Measurements from ENCODE around the gene RTL10. TPM values are rescaled to one million over a fixed set of nuclear protein-coding genes. Genes with fewer than 3 reads are reported as not detected.
"Not testable (repeated sequence)": the region's sequence is repeated elsewhere in the genome, so short reads cannot be mapped to it uniquely, and the experiment has no call there.

The RTL10 gene
- total RNA-seq, 1 donor from 2014 or later: 24.1 TPM

DNA sequence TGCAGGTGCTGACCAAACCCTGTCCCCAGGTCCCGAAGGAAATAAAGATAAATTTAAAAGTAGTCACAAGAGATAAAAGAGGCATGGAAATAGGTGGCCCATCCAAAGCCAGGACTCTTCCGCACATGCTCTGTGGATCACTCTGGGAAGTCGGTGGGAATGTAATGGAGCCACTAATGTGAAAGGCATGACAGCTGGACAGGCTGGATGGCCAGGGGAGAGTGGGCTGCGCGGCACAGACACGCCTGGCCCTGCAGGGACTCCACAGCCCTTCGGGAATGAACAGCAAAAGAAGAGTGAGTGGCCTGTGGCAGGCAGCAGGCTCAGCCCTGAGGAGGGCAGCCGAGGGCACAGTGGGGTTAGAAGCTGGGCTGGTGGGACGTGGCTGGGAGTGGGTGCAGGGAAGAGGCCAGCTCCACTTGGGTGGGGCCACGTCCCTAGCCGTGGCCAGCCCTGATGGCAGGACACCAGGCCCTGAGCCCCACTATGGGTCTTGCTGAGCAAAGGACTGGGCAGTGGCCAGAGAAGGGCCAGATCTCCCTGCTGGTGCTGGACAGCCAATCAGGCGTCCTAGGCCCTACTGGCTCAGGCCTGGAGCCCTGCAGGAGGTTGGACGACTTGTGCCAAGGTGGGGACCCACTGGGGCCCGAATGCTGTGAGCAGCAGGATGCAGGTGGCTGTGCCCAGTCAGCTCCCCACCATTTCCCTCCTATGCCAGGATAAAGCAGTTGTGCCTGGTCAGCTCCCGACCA lies 31.3 kb upstream of the RTL10 start:
- DNase-seq (ENCODE audit: low spot score): no peak
- intact Hi-C loops (cut with micrococcal nuclease): no loop called here
- no peaks in the 10 kb centered on the region for H3K36me3 Mint-ChIP-seq (ENCODE audit: low read depth)
- no peak overlapping the region for H3K27ac Mint-ChIP-seq
- peaks cover 25% of the 10 kb centered on the region for H3K4me1 Mint-ChIP-seq (ENCODE audit: low read depth)
- no peaks in the 10 kb centered on the region for H3K9me3 Mint-ChIP-seq
- H3K4me3 Mint-ChIP-seq: no peak overlapping the region
- peaks cover 2% of the 10 kb centered on the region for H3K27me3 Mint-ChIP-seq (ENCODE audit: insufficient read depth)

DNA sequence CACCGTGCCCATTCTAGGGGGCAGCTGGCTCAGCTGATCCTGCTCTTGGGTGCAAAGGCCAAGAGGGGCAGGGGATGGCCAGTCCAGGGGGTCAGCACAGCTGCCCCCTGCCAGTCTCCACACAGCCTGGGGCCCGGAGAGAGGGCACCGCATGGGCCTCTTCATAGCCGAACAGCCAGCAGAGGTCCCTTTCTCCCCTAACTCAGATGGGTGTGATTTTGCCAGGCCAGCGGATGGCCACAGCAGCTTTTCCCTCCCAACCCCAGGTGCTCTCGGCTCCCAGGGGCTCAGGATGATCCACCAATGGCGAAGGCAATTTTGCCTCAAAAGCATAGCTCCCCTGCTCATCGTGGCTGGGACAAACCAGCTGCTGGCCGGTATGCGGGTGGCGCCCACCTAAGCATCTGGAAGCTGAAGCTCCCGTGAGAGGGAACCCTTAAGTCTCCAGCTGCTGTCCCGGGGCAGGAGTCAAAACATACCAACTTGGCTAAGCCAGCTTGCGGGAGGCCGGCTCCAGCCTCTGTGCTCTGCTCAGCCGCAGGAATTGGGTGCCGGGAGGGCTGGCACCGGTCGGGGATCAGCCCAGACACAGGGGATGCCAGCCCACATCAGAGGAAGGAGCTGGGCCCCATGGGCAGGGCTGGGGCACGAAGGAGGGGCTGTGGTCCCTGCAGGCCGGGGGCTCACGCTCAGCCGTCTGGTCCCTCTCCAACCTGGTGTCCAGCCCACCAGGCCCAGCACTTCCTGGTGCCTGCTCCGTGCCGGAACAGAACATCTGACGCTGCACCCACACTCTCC lies 30.5 kb upstream of the RTL10 start:
- H3K4me3 Mint-ChIP-seq: no peak overlapping the region
- H3K4me1 Mint-ChIP-seq (ENCODE audit: low read depth): peaks cover 16% of the 10 kb centered on the region
- H3K9me3 Mint-ChIP-seq: no peaks in the 10 kb centered on the region
- no peak for DNase-seq (ENCODE audit: low spot score)
- no peaks in the 10 kb centered on the region for H3K36me3 Mint-ChIP-seq (ENCODE audit: low read depth)
- H3K27ac Mint-ChIP-seq: no peak overlapping the region
- peaks cover 2% of the 10 kb centered on the region for H3K27me3 Mint-ChIP-seq (ENCODE audit: insufficient read depth)
- intact Hi-C loops (cut with micrococcal nuclease): no loop called here

DNA sequence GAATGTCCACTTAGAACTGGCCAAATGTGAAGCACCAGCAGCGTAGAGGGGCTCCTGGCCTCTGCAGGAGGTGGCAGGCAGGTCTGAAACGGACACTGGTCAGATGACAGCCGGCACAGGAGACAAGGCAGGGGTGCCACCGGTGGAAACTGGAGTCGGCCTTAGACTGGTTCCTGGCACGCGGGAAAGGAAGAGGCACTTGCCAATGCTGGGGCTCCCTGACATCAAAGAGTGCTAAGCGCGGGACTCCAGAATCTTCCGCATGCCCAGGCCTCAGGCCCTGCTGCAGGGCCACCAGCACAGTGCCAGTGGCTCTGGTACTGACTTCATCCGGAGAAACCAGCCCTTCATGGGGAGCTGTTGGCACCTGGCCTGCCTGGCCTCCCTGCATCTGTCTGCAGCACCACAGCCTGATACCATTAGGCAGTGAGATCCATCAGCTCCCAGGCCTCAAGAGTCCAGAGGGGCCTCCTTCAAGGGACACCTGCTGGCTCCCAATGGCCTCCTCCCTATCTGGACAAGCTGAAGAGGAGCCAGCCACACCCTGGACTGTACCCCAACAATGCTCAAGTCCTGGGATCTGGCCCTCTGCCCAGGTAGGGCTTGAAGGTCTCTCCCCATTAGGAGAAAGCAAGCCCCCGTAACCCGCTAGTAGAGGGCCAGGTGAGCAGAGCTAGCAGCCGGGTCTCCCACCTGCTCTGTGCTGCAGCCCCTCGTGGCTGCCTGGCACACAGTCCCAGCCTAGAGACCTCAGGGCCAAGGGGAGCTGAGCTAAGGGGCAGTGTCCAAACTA lies 29.7 kb upstream of the RTL10 start:
- Mint-ChIP-seq H3K9me3 (no peaks in the 10 kb centered on the region), H3K27ac (no peak overlapping the region), H3K36me3 (ENCODE audit: low read depth) (no peaks in the 10 kb centered on the region), H3K27me3 (ENCODE audit: insufficient read depth) (peaks cover 2% of the 10 kb centered on the region), H3K4me1 (ENCODE audit: low read depth) (peaks cover 11% of the 10 kb centered on the region), H3K4me3 (no peak overlapping the region)
- DNase-seq (ENCODE audit: low spot score): no peak
- intact Hi-C loops (cut with micrococcal nuclease): no loop called here

DNA sequence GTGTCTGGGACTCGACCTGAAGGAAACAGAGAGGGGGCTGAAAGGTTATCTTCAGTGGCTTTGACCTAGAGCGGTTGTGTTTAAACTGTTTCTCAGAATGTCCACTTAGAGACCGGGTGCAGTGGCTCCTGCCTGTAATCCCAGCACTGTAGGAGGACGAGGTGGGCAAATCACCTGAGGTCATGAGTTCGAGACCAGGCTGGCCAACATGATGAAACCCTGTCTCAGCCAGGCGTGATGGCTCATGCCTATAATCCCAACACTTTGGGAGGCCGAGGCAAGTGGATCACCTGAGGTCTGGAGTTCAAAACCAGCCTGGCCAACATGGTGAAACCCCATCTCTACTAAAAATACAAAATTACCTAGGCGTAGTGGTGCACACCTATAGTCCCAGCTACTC lies 28.8 kb upstream of the RTL10 start:
- H3K9me3 Mint-ChIP-seq; intact Hi-C loops (cut with micrococcal nuclease); H3K27me3 Mint-ChIP-seq (ENCODE audit: insufficient read depth); H3K36me3 Mint-ChIP-seq (ENCODE audit: low read depth); DNase-seq (ENCODE audit: low spot score); H3K27ac Mint-ChIP-seq; H3K4me3 Mint-ChIP-seq: not testable (repeated sequence)
- peaks cover 11% of the 10 kb centered on the region for H3K4me1 Mint-ChIP-seq (ENCODE audit: low read depth)

DNA sequence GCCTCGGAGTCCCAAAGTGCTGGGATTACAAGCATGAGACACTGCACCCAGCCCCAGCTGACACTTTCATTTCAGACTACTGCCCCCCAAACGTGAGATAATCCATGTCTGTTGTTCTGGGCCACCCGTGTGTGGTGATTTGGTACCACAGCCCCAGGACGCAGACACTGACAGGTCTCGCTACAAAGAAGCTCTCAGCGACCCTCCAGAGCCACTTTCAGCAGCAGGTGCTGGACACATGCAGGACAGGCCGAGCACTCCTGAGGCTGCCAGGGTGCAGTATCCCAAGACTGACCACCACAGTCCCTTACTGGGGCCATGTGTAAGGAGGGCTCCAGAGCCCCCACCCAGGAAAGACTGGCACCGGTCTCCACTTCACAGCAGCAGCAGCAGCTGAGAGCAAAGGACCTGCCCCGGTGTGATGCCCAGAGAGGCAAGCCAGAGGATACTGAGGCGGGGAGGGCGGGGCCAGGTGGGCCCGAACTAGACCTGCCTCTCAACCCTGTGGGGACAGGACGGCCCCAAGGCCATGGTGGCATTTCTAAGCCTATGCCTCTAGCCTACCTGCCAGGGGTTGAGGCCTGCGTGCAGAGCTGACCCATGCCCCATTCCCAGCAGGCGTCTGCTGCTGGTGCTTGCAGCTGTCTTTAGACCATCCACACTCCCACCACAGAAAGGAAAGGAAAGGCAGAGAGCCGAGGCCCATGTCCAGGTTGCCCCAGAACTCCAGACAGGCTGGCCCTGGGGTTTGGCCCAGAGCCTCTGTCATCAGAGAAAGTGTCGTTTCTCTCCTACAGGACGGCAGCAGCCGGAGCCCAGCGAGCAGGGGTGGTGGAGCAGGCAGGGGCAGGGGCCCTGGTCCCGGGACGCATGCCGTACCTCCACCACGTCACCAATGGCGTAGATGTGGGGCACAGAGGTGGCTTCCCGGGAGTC lies 28.0 kb upstream of the RTL10 start:
- no peak overlapping the region for H3K4me3 Mint-ChIP-seq
- DNase-seq (ENCODE audit: low spot score): no peak
- H3K4me1 Mint-ChIP-seq (ENCODE audit: low read depth): peaks cover 11% of the 10 kb centered on the region
- peaks cover 2% of the 10 kb centered on the region for H3K27me3 Mint-ChIP-seq (ENCODE audit: insufficient read depth)
- H3K9me3 Mint-ChIP-seq: no peaks in the 10 kb centered on the region
- no peak overlapping the region for H3K27ac Mint-ChIP-seq
- intact Hi-C loops (cut with micrococcal nuclease): no loop called here
- no peaks in the 10 kb centered on the region for H3K36me3 Mint-ChIP-seq (ENCODE audit: low read depth)

DNA sequence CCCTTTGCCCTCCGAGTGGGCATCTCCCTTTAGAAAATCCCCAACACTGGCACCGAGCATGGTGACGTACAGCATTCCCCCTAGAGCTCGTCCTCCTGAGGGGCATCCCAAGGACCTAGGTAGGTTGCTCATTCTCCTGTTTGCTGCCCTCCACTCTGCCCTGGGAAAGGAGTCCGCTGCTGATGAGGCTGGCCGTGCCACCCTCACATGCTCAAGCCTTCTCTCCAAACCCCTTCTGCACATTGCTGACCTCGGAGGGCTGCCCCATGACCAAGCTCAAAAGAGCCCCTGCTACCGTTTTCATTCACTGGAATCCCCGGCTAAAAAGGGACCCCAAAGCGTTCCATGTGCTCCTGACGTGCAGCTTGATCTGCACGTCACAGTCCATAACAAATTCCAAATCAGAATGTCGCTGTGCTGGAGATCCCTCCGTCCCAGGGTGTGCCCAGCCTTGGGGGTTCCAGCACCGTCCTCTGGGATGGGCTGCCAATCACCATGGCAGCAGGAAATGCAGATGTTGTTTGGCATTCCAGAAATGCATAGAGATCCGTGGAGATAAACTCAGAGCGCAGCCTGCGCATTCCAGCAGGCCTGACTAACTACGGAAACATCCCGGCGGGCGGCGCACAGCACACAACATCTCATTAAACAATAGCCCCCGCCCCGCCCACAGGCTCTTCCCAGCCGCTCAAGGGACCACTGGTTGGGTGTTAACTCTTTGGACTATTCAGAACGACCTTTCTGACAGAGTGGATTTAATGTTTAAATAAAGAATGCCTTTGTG lies 26.3 kb upstream of the RTL10 start:
- H3K9me3 Mint-ChIP-seq: no peaks in the 10 kb centered on the region
- no peaks in the 10 kb centered on the region for H3K4me1 Mint-ChIP-seq (ENCODE audit: low read depth)
- H3K27me3 Mint-ChIP-seq (ENCODE audit: insufficient read depth): peaks cover 2% of the 10 kb centered on the region
- H3K27ac Mint-ChIP-seq: no peak overlapping the region
- no peak overlapping the region for H3K4me3 Mint-ChIP-seq
- no peak for DNase-seq (ENCODE audit: low spot score)
- intact Hi-C loops (cut with micrococcal nuclease): no loop called here
- H3K36me3 Mint-ChIP-seq (ENCODE audit: low read depth): no peaks in the 10 kb centered on the region

DNA sequence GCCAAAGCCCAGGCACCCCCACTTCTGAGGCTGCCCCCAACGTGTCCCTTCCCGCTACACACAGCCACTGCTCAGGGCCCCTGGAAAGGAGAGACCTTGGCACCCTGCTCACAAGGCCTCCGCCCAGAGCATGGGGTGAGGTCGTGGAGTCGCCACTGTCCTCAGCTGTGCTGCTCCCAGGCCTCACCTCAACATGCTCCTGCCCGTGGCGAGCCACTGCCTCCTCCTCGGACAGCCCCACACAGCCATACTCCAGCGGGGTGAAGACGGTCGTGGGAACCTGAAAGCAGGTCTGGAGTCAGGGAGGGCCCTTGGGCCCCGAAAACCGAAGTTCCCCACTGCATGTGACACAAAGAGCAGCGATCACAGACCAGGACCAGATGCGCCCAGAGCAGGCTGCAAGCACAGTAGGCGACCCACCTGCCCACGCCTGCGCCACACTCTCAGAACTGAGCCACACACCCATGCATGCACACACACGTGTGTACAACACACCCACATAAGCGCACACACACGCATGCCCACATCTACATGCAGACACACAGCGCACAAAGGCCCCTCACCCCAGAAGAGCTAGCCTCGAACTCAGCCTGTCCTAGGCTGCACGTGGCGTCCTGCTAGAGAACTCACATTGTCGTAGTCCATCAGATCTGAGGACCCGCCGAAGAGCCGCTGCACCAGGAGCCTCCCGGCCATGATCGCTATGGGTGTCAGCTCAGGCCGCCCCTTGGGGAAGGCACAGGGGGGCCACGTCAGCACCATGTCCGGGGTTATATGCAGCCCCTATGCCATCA lies 25.5 kb upstream of the RTL10 start:
- H3K27ac Mint-ChIP-seq: no peak overlapping the region
- intact Hi-C loops (cut with micrococcal nuclease): no loop called here
- no peaks in the 10 kb centered on the region for H3K9me3 Mint-ChIP-seq
- no peaks in the 10 kb centered on the region for H3K36me3 Mint-ChIP-seq (ENCODE audit: low read depth)
- H3K27me3 Mint-ChIP-seq (ENCODE audit: insufficient read depth): no peaks in the 10 kb centered on the region
- H3K4me1 Mint-ChIP-seq (ENCODE audit: low read depth): no peaks in the 10 kb centered on the region
- no peak overlapping the region for H3K4me3 Mint-ChIP-seq
- no peak for DNase-seq (ENCODE audit: low spot score)

DNA sequence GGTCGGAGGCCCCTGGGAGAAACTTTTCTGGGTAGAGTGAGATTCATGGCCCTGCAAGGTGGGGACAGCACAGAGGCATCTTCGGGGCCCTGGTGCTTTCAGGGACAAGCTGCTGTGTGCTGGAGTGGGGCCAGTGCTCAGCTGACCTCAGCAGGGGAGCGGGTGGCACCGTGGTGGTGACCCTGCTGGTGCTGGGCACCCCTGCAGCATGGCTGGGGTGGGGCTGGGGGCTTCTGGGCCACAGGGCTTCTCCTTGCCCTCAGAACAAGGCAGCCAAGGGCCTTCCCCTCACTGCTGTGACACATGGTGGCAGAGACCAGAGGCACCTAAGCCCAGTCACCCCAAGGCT lies 24.9 kb upstream of the RTL10 start:
- no peak overlapping the region for H3K4me3 Mint-ChIP-seq
- H3K9me3 Mint-ChIP-seq: no peaks in the 10 kb centered on the region
- no peak for DNase-seq (ENCODE audit: low spot score)
- H3K36me3 Mint-ChIP-seq (ENCODE audit: low read depth): no peaks in the 10 kb centered on the region
- H3K27me3 Mint-ChIP-seq (ENCODE audit: insufficient read depth): no peaks in the 10 kb centered on the region
- intact Hi-C loops (cut with micrococcal nuclease): no loop called here
- no peak overlapping the region for H3K27ac Mint-ChIP-seq
- no peaks in the 10 kb centered on the region for H3K4me1 Mint-ChIP-seq (ENCODE audit: low read depth)

DNA sequence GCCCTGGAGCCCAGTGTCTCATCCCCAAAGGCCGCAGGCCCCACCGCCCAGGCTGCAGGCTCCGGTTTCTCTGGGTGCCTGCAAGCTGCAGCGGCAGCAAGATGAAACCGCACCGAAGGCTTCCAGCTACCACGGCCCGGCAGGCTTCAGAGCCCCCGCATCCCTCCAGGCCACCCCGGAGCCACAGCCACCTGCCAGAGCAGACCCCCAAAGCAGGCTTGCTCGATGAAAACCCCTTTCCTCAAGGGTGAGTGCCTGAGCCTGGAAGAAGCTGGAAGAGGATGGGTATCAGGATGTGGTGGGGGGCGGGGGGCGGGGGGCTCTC lies 24.5 kb upstream of the RTL10 start:
- H3K36me3 Mint-ChIP-seq (ENCODE audit: low read depth): no peaks in the 10 kb centered on the region
- H3K4me3 Mint-ChIP-seq: no peak overlapping the region
- no peak overlapping the region for H3K27ac Mint-ChIP-seq
- no peak for DNase-seq (ENCODE audit: low spot score)
- H3K4me1 Mint-ChIP-seq (ENCODE audit: low read depth): no peaks in the 10 kb centered on the region
- intact Hi-C loops (cut with micrococcal nuclease): no loop called here
- no peaks in the 10 kb centered on the region for H3K9me3 Mint-ChIP-seq
- H3K27me3 Mint-ChIP-seq (ENCODE audit: insufficient read depth): no peaks in the 10 kb centered on the region

DNA sequence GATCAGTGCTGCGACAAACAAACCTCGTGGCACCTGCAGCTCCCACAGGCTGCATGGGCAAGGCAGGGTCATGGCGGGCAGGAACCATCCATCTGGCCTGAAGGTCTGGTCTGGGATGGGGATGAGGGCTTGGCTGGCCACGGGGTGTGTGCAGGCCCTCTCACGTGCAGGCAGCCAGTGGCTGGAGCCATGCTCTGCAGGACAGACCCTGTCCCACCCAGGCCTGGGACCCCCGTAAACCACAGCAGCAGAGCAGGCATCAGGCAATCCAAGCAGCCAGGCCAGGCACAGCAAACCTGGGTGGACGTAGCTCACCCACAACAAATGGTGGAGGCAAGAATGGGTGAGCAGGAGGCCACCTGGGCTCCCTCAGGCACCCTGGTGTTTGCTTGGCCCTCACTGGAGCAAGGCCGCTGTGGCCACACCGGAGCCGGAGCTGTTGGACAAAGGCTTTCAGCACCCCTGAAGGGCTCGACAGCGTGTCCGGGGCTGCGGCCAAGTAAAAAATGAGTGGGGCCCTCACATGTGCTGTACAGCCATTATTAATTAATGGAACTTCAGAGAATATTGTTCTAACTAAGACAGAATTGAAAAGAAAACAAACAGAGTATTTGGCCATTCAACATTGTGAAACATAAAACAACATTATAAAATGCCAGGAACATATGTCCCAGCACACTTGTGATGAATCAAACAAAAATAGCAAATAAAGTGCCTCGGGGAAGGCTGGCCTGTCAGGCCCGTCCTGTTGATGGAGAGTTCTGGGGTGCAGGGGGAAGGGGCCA lies 24.0 kb upstream of the RTL10 start:
- no peaks in the 10 kb centered on the region for H3K9me3 Mint-ChIP-seq
- H3K27ac Mint-ChIP-seq: no peak overlapping the region
- intact Hi-C loops (cut with micrococcal nuclease): no loop called here
- no peak for DNase-seq (ENCODE audit: low spot score)
- no peak overlapping the region for H3K4me3 Mint-ChIP-seq
- H3K36me3 Mint-ChIP-seq (ENCODE audit: low read depth): no peaks in the 10 kb centered on the region
- H3K4me1 Mint-ChIP-seq (ENCODE audit: low read depth): no peaks in the 10 kb centered on the region
- no peaks in the 10 kb centered on the region for H3K27me3 Mint-ChIP-seq (ENCODE audit: insufficient read depth)
